ENCODE measurements around the gene SCN2A. TPM values are rescaled to one million over a fixed set of nuclear protein-coding genes. Genes with fewer than 3 reads are reported as not detected.
A peak's percentile ranks its signal among the peaks of the same experiment; 100 is the strongest.

Gene SCN2A
- total RNA-seq, 1 donor from 2014 or later = 0.53 TPM

GRCh38 chr2:165401285-165401852 lies 162.2 kb downstream of the SCN2A start:
- intact Hi-C loops (cut with DNase I) = loop anchor here (2.0 kb wide), 1 partner anchor 469 kb away; no protein-coding TSS in a partner anchor

GRCh38 chr2:165402162-165402561 lies 162.9 kb downstream of the SCN2A start:
- no peak for TF ChIP-seq CTCF (IDR thresholded peaks at IDR 0.05)
- intact Hi-C loops (cut with DNase I) = loop anchor here (1.0 kb wide), 1 partner anchor 296 kb away; no protein-coding TSS in a partner anchor

More at GRCh38 chr2:165401285-165401852, 162.2 kb downstream of the SCN2A start:
- H3K4me3 ChIP-seq = no peak overlapping the region
- DNase-seq (ENCODE audit: low spot score in 2 of 2) = no peak
- H3K27ac ChIP-seq = no peak overlapping the region
- no peaks in the 10 kb centered on the region for H3K9me3 ChIP-seq
- H3K4me1 ChIP-seq = no peaks in the 10 kb centered on the region
- no peaks in the 10 kb centered on the region for H3K27me3 ChIP-seq
- peak; percentile 52 to 69 (median 66) for TF ChIP-seq CTCF (IDR thresholded peaks at IDR 0.05)
- no peaks in the 10 kb centered on the region for H3K36me3 ChIP-seq

GRCh38 chr2:165406173-165406572 lies 167.0 kb downstream of the SCN2A start:
- no peaks in the 10 kb centered on the region for H3K9me3 ChIP-seq
- H3K4me1 ChIP-seq = no peaks in the 10 kb centered on the region
- intact Hi-C loops (cut with DNase I) = no loop called here
- H3K36me3 ChIP-seq = no peaks in the 10 kb centered on the region
- H3K27me3 ChIP-seq = no peaks in the 10 kb centered on the region
- no peak for DNase-seq (ENCODE audit: low spot score in 2 of 2)
- no peak overlapping the region for H3K27ac ChIP-seq
- H3K4me3 ChIP-seq = no peak overlapping the region
- TF ChIP-seq CTCF (IDR thresholded peaks at IDR 0.05) = no peak

More at GRCh38 chr2:165402162-165402561, 162.9 kb downstream of the SCN2A start:
- no peaks in the 10 kb centered on the region for H3K9me3 ChIP-seq
- no peaks in the 10 kb centered on the region for H3K4me1 ChIP-seq
- H3K4me3 ChIP-seq = no peak overlapping the region
- no peaks in the 10 kb centered on the region for H3K36me3 ChIP-seq
- no peaks in the 10 kb centered on the region for H3K27me3 ChIP-seq
- no peak overlapping the region for H3K27ac ChIP-seq
- DNase-seq (ENCODE audit: low spot score in 2 of 2) = no peak

- H3K9me3 ChIP-seq = no peaks in the 10 kb centered on the region
- no peak for TF ChIP-seq CTCF (IDR thresholded peaks at IDR 0.05)
- no peaks in the 10 kb centered on the region for H3K27me3 ChIP-seq
- no peaks in the 10 kb centered on the region for H3K36me3 ChIP-seq
- no peak overlapping the region for H3K4me3 ChIP-seq
- no peaks in the 10 kb centered on the region for H3K4me1 ChIP-seq
- intact Hi-C loops (cut with DNase I) = no loop called here
- no peak overlapping the region for H3K27ac ChIP-seq
- no peak for DNase-seq (ENCODE audit: low spot score in 2 of 2)
These were observed 168.3 kb downstream of the SCN2A start for GRCh38 chr2:165407466-165407865.

GRCh38 chr2:165408186-165408585 lies 169.0 kb downstream of the SCN2A start:
- intact Hi-C loops (cut with DNase I) = no loop called here
- Histone ChIP-seq H3K4me1 (no peaks in the 10 kb centered on the region), H3K27ac (no peak overlapping the region), H3K4me3 (no peak overlapping the region), H3K27me3 (no peaks in the 10 kb centered on the region), H3K36me3 (no peaks in the 10 kb centered on the region), H3K9me3 (no peaks in the 10 kb centered on the region)
- no peak for TF ChIP-seq CTCF (IDR thresholded peaks at IDR 0.05)
- DNase-seq (ENCODE audit: low spot score in 2 of 2) = no peak

- intact Hi-C loops (cut with DNase I) = no loop called here
- no peaks in the 10 kb centered on the region for H3K4me1 ChIP-seq
- no peak for DNase-seq (ENCODE audit: low spot score in 2 of 2)
- no peak overlapping the region for H3K27ac ChIP-seq
- H3K27me3 ChIP-seq = no peaks in the 10 kb centered on the region
- no peaks in the 10 kb centered on the region for H3K36me3 ChIP-seq
- no peak overlapping the region for H3K4me3 ChIP-seq
- TF ChIP-seq CTCF (IDR thresholded peaks at IDR 0.05) = no peak
- H3K9me3 ChIP-seq = no peaks in the 10 kb centered on the region
These were observed 171.1 kb downstream of the SCN2A start for GRCh38 chr2:165410276-165410675.
